ENCODE results near the gene VWA1.
"Not testable (repeated sequence)": the region's sequence is repeated elsewhere in the genome, so short reads cannot be mapped to it uniquely, and the experiment has no call there.

VWA1 gene

DNA sequence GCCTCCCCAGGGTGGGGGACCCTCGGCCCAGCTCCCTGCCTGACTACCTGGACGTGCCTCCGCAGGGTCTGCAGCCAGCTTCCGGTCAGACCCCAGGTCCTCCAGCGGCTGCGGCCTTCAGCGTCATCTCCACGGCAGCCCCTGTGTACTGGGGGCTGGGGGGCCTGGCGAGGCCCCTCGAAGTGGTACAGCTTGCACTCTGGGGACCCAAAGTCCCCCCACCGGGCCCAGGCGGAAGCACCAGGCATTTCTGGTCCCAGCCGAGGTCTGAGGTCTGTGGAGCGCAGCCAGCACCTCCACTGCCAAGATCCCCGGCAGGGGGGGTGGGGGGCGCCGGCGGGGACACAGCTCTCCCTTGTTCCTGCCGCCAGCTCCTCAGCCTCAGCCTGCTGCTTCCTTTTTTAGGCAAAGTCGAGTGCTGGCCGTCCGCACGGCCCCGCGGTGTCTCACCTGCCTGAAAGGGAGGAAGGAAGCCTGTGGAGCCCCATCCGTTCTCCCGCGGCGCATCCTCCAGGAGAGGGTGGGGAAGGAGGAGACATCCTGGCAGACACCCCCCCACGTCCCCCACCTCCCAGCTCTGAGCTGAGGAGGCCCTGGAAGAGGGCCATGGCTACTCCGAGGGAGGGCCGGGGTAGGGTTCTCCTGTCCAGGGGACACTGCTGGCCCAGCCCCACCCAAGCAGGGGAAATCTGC lies 1.2 kb upstream of the VWA1 start:
- no peak for FAIRE-seq
- no peak for DNase-seq (ENCODE audit: extremely low spot score, insufficient read length, low read depth)

DNA sequence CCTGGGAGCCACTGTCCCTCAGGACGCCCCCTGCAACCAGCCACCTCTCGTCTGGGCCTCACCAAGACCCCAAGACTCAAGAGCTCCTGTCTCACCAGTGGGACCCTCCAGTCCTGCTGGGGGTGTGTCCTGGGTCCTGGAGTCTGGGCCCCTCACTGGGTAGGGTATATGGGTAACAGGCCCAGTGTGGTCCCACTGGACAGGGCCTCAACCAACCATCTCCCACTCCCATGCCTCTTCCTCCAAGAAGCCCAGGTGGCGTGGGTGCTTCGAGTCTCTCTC lies 725 bp upstream of the VWA1 start:
- DNase-seq (ENCODE audit: extremely low spot score, insufficient read length, low read depth) (no peak), FAIRE-seq (no peak)

DNA sequence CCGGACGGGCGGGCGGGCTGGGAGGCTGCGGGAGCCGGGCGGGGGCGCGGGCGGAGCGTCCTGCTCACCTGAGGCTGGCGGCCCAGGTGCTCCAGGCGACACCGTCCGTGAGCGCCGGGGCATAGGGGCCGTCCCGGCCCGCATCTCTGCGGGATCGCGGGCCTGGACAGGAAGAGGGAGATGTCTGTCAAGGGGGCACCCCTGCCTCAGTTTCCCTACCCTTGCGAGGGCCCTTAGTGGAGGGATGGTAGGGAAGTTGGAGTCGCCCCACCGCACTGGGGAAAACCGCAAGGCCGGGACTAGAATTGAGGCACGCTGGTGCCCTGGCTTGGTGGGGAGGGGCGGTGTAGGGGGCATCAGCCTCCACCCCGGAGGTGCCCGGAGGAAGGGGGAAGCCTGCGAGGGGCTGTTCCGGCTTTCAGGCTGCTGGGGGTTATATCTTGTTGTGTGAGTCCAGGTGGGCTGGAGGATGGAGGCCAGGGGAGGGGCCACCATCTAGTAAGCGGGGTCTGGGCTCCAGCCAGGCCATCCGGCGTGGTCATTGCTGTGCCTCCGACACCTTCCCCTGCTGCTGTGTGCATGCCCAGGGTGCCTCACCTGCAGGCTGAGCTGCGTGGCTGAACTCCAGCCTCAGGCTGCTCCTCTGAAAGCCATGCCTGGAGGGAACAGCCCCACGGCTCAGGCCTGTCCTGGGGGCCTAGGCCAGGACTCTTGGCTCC lies 580 bp downstream of the VWA1 start:
- no peak for DNase-seq (ENCODE audit: extremely low spot score, insufficient read length, low read depth)

DNA sequence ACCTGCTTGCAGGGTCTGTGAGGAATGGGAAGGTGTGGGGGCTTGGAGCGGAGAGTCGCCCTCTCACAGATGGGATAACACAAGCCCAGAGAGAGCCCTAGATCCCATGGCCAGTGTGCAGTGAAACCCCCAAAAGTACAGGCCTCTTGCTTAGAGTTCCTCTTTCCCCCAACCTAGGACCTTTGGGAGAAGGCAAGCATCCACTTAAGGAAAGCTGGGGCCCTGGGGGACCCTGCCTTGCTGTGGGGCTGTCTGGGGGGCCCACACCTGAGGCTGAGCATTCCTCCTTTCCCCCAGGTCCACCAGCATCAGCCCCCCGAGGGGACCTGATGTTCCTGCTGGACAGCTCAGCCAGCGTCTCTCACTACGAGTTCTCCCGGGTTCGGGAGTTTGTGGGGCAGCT lies 1.1 kb downstream of the VWA1 start:
- FAIRE-seq, result no peak
- DNase-seq (ENCODE audit: extremely low spot score, insufficient read length, low read depth), result no peak

More for the DNA sequence above, 580 bp downstream of the VWA1 start:
- no peak for FAIRE-seq

DNA sequence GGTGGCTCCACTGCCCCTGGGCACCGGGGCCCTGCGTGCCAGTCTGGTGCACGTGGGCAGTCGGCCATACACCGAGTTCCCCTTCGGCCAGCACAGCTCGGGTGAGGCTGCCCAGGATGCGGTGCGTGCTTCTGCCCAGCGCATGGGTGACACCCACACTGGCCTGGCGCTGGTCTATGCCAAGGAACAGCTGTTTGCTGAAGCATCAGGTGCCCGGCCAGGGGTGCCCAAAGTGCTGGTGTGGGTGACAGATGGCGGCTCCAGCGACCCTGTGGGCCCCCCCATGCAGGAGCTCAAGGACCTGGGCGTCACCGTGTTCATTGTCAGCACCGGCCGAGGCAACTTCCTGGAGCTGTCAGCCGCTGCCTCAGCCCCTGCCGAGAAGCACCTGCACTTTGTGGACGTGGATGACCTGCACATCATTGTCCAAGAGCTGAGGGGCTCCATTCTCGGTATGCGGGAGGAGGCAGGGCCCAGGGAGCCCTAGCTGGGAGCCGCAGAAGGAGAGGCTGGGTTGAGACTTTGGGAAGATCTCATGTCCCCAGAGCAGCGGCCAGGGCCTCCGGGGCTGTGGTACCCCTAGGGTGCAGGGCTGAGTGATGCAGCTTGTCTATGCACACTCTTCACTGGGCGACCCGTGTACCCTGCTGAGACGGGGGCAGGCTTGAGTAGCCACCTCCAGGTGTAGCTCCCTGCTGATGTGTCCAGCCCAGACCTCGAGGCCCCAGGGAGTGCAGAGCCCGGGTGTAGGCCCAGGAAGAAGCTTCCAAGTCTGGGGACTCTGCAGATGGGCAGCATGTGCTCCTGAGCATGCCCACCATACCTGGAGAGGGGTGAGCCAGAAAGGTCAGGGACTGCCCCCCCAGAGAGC lies 1.8 kb downstream of the VWA1 start:
- DNase-seq (ENCODE audit: extremely low spot score, insufficient read length, low read depth), result no peak
- FAIRE-seq, result no peak

DNA sequence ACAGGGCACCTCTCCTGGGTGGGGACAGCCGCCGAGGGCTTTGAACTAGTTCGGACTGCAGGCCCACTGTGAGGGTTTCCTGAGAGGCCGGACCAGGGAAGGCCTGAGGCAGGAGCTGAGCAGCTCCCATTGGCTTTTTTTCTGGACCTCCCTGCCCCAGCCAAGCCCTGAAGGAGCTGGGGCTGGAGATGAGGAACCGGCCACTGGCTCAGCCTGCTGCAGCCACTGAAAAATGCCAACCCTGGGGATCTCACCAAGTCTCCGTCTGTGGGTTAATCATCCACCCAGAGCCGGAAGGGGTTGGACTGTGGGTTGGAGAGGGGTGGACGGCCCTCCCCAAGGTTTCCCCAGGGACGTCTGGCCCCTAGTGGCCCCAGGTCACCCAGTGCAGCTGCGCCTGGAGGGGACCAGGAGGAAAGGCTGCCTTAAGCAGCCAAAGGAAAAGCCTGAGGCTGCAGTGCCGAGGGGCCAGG lies 2.5 kb downstream of the VWA1 start:
- FAIRE-seq, result peak; percentile 97
- peak; percentile 81 for DNase-seq (ENCODE audit: extremely low spot score, insufficient read length, low read depth)

DNA sequence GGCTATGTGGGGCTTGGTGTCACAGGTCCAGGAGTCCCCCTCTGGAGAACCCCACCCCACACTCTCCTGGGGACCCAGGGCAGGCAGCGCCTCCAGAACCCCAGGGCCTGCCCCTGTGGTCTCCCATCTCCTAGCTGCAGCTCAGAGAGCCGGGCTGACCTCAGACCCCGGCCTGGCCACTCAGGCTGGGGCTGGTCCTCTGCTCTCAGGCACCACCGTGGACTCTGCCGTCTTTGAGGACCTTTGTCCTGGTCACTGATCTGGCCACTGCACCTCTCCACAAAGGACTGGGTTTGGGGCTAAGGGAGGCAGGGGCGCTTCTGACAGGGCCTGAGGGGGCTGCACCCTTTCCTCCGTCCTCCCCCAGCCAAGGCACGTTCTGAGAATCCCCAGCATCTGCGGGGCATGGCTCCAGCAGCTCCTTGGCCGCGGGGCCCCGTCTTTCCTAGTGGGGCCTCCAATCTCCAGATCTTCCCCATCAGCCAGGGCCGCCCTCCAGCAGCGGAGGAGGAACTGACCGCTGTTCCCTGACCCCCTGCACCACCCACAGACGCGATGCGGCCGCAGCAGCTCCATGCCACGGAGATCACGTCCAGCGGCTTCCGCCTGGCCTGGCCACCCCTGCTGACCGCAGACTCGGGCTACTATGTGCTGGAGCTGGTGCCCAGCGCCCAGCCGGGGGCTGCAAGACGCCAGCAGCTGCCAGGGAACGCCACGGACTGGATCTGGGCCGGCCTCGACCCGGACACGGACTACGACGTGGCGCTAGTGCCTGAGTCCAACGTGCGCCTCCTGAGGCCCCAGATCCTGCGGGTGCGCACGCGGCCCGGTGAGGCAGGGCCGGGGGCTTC lies 3.3 kb downstream of the VWA1 start:
- FAIRE-seq, result no peak
- DNase-seq (ENCODE audit: extremely low spot score, insufficient read length, low read depth), result no peak

DNA sequence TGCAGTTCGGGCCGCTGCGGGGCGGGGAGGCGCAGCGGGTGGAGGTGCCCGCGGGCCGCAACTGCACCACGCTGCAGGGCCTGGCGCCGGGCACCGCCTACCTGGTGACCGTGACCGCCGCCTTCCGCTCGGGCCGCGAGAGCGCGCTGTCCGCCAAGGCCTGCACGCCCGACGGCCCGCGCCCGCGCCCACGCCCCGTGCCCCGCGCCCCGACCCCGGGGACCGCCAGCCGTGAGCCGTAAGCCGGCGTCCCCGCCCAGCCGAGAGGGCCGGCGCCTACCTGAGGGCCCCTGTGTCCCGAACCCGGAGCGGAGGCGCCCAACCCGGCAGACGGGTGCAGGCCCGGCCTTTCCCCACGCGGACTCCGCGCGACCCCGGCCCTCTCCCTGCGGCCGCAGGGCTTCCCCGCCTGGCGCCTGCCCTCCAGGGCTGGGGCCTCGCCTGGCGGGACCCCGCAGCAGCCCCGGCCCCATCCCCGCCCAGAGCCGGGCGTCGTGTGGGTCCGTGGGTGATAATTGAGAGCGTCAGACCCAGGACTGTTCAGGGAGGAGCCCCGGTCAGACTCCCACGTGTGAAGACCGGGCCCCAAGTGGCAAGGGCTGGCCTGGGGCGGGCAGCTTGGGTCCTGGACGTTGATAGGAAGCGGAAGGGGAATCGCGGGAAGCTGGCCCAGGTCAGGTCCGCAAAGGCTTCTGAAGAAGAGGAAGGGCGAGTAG lies 4.2 kb downstream of the VWA1 start:
- DNase-seq (ENCODE audit: extremely low spot score, insufficient read length, low read depth) (no peak), FAIRE-seq (no peak)

DNA sequence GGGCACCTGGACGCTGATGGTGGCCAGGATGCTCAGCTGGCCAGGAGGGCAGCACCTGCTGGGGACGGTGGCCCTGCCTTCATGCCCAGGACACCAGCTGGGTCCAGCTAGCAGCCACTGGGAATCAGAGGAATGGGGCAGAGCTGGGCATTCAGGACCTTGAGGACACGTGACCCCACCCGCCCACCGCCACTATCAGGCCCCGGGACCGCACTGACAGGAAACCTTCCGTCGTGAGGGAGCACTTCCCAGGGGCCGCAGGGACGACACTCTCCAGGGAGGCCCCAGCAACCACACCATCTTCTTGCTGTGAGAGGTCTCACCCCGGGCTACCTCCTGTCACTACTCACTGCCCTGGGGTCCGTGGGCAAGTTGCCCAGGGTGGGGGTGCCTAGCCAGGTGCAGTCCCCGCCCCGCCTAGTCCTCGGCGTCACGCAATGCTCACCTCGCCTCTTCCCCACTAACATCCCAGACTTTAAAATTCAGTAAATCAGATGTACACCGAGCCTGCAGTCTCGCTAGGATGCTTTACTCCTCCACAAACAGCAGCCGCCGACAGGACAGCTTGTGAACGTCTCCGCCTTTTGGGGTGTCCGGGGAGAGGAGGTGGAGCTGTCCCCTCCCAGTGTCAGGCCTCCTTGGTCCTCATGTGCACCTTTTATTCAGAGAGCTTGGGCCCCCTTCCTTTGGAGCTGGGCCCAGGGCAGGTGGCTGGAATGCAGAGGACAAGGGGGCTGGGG lies 4.9 kb downstream of the VWA1 start:
- DNase-seq (ENCODE audit: extremely low spot score, insufficient read length, low read depth) (no peak), FAIRE-seq (no peak)

DNA sequence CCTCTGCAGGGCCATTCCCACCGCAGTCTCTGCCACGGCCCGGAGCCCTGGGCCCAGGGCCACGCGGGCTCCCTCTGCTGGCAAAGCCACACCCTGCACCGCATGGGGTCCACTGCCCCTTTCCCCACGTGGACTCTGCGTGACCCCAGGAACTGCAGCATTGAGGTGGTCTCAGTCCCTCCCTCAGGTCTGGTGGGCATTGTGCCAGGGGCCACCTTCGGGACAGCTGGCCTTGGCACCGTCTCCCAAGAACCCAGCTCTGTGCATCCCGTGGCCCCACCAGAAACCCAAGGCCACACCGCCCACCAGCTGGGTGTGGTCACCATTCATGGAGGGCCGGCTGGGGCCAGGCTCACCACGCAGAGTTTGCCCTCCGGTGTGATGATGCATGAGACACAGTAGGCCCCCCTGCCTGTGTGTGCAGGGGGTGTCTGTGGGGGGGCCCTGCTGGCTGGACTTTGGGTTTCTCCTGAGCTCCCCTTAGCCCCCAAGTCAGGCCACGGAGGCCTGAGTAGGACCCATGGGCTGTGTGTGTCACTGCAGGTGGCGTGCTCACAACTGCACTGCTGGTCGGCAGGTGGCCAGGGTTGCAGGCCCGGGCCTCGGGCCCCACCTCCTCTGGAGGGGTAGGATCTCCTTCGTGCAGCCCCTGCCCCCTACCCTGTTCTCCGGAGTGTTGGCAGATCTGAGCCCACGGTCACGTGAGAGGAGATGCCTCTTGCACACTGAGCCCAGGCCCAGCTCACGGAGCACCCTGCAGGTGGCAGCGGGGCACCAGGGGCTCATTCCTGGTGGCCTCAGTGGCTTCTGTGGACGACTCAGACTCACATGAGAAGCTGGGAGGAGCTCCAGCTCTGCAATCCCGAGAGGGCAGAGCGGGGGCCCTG lies 5.8 kb downstream of the VWA1 start:
- FAIRE-seq (peak; percentile 69), DNase-seq (ENCODE audit: extremely low spot score, insufficient read length, low read depth) (peak; percentile 77)

DNA sequence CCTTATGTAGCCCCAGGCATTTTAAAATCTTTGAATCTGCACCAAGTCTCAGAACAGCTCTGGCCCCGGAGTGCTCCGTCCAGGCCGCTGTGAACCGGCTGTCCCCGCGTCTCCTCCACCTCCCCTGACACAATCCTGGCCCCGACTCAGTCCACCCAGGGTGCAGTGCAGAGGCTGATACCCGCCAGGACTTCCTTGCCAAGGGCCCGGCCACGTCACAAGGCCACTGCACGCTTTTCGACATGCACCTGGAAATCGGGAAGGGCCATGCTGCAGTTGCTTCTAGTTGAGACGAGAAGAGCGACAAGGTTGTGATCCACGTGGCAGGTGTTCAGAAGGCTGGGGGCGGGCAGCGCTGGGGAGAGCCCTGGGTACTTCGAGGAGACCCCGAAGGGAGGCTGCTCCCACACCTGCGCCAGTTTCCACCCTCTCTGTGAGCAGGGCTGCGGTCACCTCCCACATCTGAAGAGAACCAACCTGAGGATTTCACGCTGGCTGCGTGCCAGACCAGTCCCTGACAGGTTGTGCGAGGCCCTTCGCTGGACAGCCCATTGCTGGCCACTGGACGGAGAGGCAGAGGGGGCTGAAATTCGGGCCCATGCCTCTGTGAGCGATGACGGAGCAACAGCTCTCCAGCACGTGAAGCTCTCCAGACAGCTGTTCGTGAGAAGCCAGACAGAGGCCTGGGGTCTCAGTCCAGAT lies 6.7 kb downstream of the VWA1 start:
- FAIRE-seq, result no peak

DNA sequence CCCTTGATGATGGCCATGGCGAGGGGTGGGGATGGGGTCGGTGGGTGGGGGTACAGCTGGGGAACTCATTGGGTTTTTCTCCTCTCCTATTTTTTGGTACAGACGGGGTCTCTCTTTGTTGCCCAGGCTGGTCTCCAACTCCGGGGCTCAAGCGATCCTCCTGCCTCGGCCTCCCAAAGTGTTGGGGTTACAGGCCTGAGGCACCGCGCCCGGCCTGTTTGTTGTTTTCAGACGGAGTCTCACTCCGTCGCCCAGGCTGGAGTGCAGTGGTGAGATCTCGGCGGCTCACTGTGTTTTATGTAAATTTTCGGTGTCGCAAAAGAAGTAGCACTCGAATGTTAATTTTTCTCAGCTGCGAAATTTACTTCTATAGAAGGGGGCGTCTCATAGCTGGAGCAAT lies 11.1 kb downstream of the VWA1 start:
- not testable (repeated sequence) for FAIRE-seq; DNase-seq (ENCODE audit: extremely low spot score, insufficient read length, low read depth)

More for the DNA sequence above, 6.7 kb downstream of the VWA1 start:
- DNase-seq (ENCODE audit: extremely low spot score, insufficient read length, low read depth), result no peak

DNA sequence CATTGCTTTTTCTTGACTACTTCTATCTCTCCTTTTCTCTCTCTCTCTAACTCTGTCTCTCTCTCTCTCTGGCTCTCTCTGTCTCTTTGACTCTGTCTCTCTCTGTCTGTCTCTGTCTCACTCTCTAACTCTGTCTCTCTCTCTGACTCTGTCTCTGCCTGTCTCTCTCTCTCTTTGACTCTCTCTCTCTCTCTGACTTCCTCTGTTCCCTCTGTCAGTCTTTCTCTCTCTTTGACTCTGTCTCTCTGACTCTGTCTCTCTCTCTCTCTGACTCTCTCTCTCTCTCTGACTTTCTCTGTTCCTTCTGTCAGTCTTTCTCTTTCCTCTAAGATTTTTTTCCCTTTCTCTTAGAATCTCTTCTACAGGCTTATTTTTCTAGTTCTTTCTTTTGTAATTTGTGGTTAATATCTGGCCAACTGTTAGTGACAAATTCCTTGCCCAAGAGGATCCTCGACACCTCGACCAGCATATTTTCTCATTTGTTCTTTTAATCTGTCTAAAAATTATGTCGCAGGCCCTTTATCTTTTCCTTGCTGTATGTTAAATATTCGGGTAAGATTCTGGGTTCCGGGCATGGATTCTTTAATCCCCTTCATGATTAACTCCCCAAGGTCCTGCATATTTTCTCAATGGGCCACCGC lies 13.7 kb downstream of the VWA1 start, which contains the start of gene ATAD3C:
TSS of gene ATAD3C (plus strand) at position 591 of the 641 bp plus-strand sequence. CDS start 995 bp downstream, outside the sequence.
- no peak for FAIRE-seq
- DNase-seq (ENCODE audit: extremely low spot score, insufficient read length, low read depth), result no peak

DNA sequence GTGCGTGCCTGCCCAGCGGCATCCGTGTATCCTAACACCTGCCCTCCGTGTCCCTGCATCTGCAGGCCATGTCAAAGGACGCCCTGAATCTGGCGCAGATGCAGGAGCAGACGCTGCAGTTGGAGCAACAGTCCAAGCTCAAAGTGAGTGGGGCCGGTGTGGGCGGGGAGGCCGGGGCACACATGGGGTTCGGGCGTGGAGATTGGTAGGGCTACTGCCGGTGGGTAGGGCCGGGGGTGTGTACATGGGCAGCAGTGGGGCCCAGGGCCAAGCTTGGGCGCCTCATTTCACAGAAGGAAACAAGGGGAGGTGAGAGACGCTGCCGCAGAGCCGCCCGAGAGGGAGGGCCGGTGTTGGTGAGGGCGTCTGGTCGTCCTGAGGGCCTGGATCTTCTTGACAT lies 15.1 kb downstream of the VWA1 start:
- not testable (repeated sequence) for FAIRE-seq; DNase-seq (ENCODE audit: extremely low spot score, insufficient read length, low read depth)

DNA sequence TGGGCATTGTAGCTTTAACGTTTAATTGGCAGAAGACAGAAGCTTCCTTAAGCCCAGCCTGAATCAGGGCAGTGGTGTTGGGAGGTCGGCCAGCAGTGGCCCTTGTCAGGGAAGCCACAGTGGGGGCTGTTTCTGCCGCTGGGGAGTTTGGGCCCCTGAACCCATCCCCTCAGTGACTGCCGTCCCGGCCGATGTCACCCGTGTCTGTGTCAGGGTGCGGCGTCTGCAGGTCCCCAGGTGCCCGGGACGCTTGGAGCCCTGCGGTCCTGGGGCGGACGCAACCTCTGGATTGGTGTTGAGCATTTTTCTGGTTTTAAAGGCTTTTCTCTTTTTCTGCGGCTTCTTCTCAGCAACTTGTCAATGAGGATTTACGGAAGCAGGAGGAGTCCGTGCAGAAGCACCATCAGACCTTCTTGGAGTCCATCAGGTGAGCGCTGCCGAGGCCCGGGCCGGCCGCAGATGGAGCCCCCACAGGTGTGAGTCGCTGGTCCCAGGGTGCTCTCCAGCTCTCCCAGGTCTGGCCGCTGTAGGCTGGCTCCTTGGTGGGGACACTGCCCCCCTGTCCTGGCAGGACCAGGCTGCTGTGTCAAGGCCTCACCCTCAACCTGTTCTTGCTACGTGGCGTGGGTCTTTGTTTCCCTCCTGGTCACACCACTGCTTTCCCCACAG lies 16.3 kb downstream of the VWA1 start:
- no peak for DNase-seq (ENCODE audit: extremely low spot score, insufficient read length, low read depth)
- no peak for FAIRE-seq

DNA sequence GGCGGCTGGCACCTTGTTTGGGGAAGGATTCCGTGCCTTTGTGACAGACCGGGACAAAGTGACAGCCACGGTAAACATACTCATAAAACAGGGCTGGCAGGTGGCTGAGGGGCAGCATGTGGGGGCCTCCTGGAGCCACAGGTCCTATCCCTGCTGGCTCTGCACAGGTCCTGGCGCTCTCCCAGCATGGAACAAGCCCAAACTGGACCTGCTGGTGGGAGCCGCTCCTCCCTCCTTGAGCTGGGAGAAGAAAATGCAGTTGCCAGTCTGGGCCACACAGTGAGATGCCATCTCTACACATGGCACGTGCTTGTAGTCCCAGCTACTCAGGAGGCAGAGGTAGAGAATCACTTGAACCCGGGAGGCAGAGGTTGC lies 16.9 kb downstream of the VWA1 start:
- not testable (repeated sequence) for FAIRE-seq; DNase-seq (ENCODE audit: extremely low spot score, insufficient read length, low read depth)
